Right lobe of liver (tissue), 6 donors: ENCODE data around the gene DLG2. TPM values are rescaled to one million over a fixed set of nuclear protein-coding genes. Genes with fewer than 3 reads are reported as not detected.

Experiments
- ATAC-seq, 4 donors: fragments of 200-7000 bp; cut with Tn5 transposase; one replicate each; pipeline ENCODE4 v1.9.1; 2020; ENCODE audit warnings: mild to moderate bottlenecking in 4 of 4, moderate library complexity in 4 of 4
- DNase-seq, 3 donors: peaks; one replicate each; pipeline ENCODE4 v3.0.0-alpha.2; 2020
- H3K27ac ChIP-seq, 3 donors: fragments of 200-600 bp; one replicate each; pipeline ENCODE4 v1.8.0; 2022
- H3K27me3 ChIP-seq, 2 donors: fragments of 200-600 bp; one replicate each; pipeline ENCODE4 v1.8.0; 2022
- H3K36me3 ChIP-seq, 4 donors: fragments of 200-600 bp; sonication (generic) in 1 of 4; one replicate each; pipeline versions ENCODE4 v1.5.1 to v1.8.0; 2017 to 2022; ENCODE audit warnings: control low read depth in 1 of 4
- H3K4me1 ChIP-seq, 4 donors: fragments of 200-600 bp; sonication (generic) in 1 of 4; one replicate each; pipeline versions ENCODE4 v1.5.1 to v1.8.0; 2017 to 2022; ENCODE audit warnings: control low read depth in 1 of 4
- H3K4me3 ChIP-seq, 3 donors: fragments of 200-600 bp; one replicate each; pipeline ENCODE4 v1.8.0; 2022
- H3K9me3 ChIP-seq, 4 donors: fragments of 200-600 bp; sonication (generic) in 1 of 4; one replicate each; pipeline versions ENCODE4 v1.5.1 to v1.8.0; 2017 to 2022; ENCODE audit warnings: control low read depth in 1 of 4
- POLR2A ChIP-seq: fragments of 450-650 bp; IDR thresholded peaks from one replicate; pipeline ENCODE4 v1.6.1; 2017; ENCODE audit warnings: antibody characterized with exemption, mild to moderate bottlenecking
- WGBS: methylation state at CpG from one replicate; pipeline ENCODE4 v1.1.6; 2018; ENCODE audit warnings: low coverage, low lambda C conversion rate; ENCODE audit not compliant: insufficient coverage; ENCODE audit errors: missing lambda C conversion rate; 5-methylcytosine and 5-hydroxymethylcytosine counted together
- intact Hi-C, 2 donors: fragments of 100-400 bp; cut with DNase I; formaldehyde crosslinking; loops; one replicate each; pipeline versions ENCODE4 v1.11.2 to v1.14.1; 2022
- total RNA-seq, 6 experiments: library from RNA; depleted of rRNA in 2 of 6; stranded (reverse); fragments of >200 nt in 2 of 6; fragmentation: NEBNext Ultra II Directional in 3 of 6; extraction: Animal tissue kit (Norgen Biotek cat#: 25700) in 3 of 6; gene quantifications; one replicate each; pipeline versions ENCODE4 v1.1.0 to v1.2.4, GENCODE V29; 2016 to 2023
- TF ChIP-seq, protein P1 (sequence below), 4 donors: fragments of 200-600 bp in 3 of 4; fragments of 450-650 bp in 1 of 4; IDR thresholded peaks; one replicate each; pipeline versions ENCODE4 v1.5.1 to v1.8.0; 2016 to 2022; ENCODE audit warnings: antibody characterized with exemption in 4 of 4, mild to moderate bottlenecking in 2 of 4
- donor health status: DM: no; HTN: yes; CAD: no.
- donor health status: DM: no; HTN: no; CAD: no.
- donor health status: DM: no; HTN: no; CAD: no.
- donor health status: DM: no; HTN: yes; CAD: no.
- donor health status: DM: no; HTN: yes; CAD: no.

Gene DLG2
- total RNA-seq, 6 experiments from 2014 or later: 1.2 to 6.4 (median 2.5) TPM

GRCh38 chr11:85575388-85575787 lies 51.8 kb downstream of the DLG2 start:
- Histone ChIP-seq H3K4me3 (no peak overlapping the region), H3K27ac (no peak overlapping the region), H3K4me1 (peaks cover 0 to 8% (median 0%) of the 10 kb centered on the region in 4 donors), H3K9me3 (no peaks in the 10 kb centered on the region), H3K27me3 (no peaks in the 10 kb centered on the region), H3K36me3 (no peaks in the 10 kb centered on the region)
- no peak for TF ChIP-seq POLR2A
- TF ChIP-seq, protein P1, sequence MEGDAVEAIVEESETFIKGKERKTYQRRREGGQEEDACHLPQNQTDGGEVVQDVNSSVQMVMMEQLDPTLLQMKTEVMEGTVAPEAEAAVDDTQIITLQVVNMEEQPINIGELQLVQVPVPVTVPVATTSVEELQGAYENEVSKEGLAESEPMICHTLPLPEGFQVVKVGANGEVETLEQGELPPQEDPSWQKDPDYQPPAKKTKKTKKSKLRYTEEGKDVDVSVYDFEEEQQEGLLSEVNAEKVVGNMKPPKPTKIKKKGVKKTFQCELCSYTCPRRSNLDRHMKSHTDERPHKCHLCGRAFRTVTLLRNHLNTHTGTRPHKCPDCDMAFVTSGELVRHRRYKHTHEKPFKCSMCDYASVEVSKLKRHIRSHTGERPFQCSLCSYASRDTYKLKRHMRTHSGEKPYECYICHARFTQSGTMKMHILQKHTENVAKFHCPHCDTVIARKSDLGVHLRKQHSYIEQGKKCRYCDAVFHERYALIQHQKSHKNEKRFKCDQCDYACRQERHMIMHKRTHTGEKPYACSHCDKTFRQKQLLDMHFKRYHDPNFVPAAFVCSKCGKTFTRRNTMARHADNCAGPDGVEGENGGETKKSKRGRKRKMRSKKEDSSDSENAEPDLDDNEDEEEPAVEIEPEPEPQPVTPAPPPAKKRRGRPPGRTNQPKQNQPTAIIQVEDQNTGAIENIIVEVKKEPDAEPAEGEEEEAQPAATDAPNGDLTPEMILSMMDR (IDR thresholded peaks at IDR 0.05): no peak
- WGBS: no CpG with 5 or more reads among the region's 1 CpG
- intact Hi-C loops: no loop called here
- DNase-seq (no peak), ATAC-seq (no peak)

GRCh38 chr11:85572056-85572455 lies 55.1 kb downstream of the DLG2 start:
- 21% methylated on average over 2 of the region's 2 CpGs for WGBS
- ATAC-seq (peak in 1 of 4 donors; percentile 23), DNase-seq (no peak)
- Histone ChIP-seq H3K27ac (no peak overlapping the region), H3K9me3 (no peaks in the 10 kb centered on the region), H3K27me3 (no peaks in the 10 kb centered on the region), H3K4me1 (peaks cover 0 to 8% (median 0%) of the 10 kb centered on the region in 4 donors), H3K36me3 (no peaks in the 10 kb centered on the region), H3K4me3 (no peak overlapping the region)
- intact Hi-C loops: no loop called here
- TF ChIP-seq, protein P1 (IDR thresholded peaks at IDR 0.05): no peak
- TF ChIP-seq POLR2A: no peak

DNA sequence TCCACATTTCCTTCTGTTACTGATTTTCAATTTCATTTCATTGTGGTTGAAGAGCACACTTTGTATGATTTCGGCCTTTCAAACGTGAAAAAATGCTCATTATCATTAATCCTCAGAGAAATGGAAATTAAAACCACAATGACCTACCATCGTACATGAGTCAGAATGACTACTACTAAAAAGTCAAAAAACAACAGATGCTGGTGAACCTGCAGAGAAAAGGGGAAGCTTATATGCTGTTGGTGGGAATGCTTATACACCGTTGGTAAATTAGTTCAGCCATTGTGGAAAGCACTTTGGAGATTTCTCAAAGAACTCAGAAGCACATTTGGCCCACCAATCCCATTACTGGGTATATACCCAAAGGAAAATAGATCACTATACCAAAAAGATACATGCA lies 57.6 kb downstream of the DLG2 start:
- no peak for ATAC-seq
- TF ChIP-seq, protein P1 (IDR thresholded peaks at IDR 0.05): no peak
- no peak for TF ChIP-seq POLR2A

GRCh38 chr11:85558411-85558810 lies 68.7 kb downstream of the DLG2 start:
- no peak overlapping the region for H3K4me3 ChIP-seq
- intact Hi-C loops: no loop called here
- no peaks in the 10 kb centered on the region for H3K4me1 ChIP-seq
- no peak overlapping the region for H3K27ac ChIP-seq
- H3K36me3 ChIP-seq: no peaks in the 10 kb centered on the region
- H3K27me3 ChIP-seq: no peaks in the 10 kb centered on the region
- 75% methylated on average over 2 of the region's 2 CpGs for WGBS
- DNase-seq: no peak
- no peaks in the 10 kb centered on the region for H3K9me3 ChIP-seq
- TF ChIP-seq POLR2A: no peak
- TF ChIP-seq, protein P1 (IDR thresholded peaks at IDR 0.05): no peak
- ATAC-seq: no peak

More for the DNA sequence above, 57.6 kb downstream of the DLG2 start:
- 86% methylated on average over 4 of the region's 4 CpGs for WGBS
- H3K9me3 ChIP-seq: no peaks in the 10 kb centered on the region
- intact Hi-C loops: no loop called here
- H3K27ac ChIP-seq: no peak overlapping the region
- no peaks in the 10 kb centered on the region for H3K27me3 ChIP-seq
- H3K4me3 ChIP-seq: no peak overlapping the region
- H3K36me3 ChIP-seq: no peaks in the 10 kb centered on the region
- H3K4me1 ChIP-seq: peaks cover 0 to 8% (median 0%) of the 10 kb centered on the region in 4 donors
- no peak for DNase-seq

DNA sequence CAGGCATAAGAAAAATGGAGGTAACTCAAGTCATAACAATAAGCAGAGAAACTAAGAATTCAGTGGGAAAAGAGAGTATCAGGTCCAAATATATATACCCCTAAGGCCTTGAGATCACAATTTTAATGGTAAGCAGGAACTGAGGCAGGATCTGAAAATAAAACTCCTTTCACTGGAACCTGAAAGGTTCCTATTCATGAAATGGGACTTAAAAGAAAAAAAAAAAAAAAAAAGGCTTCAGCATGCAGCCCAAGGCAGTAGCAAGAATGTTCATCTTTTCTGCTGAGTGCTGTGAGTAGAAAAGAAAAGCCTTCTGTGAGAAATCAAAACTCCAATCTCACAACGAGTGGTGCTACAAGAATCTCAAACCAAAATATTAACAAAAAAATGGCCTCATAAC lies 75.3 kb downstream of the DLG2 start:
- H3K36me3 ChIP-seq: no peaks in the 10 kb centered on the region
- no peaks in the 10 kb centered on the region for H3K4me1 ChIP-seq
- H3K27ac ChIP-seq: no peak overlapping the region
- 67% methylated on average over 1 of the region's 1 CpG for WGBS
- intact Hi-C loops: no loop called here
- H3K4me3 ChIP-seq: no peak overlapping the region
- no peak for TF ChIP-seq POLR2A
- TF ChIP-seq, protein P1 (IDR thresholded peaks at IDR 0.05): no peak
- no peaks in the 10 kb centered on the region for H3K27me3 ChIP-seq
- ATAC-seq (no peak), DNase-seq (no peak)
- no peaks in the 10 kb centered on the region for H3K9me3 ChIP-seq
